GM12878 (cell line): ENCODE data around the gene SUMF2. TPM values are rescaled to one million over a fixed set of nuclear protein-coding genes. Genes with fewer than 3 reads are reported as not detected.

ENCODE experiments used
- ATAC-seq: fragments of 200-7000 bp; cut with Tn5 transposase; 3 replicates; pipeline ENCODE4 v1.9.1; 2020; ENCODE audit warnings: mild to moderate bottlenecking, moderate library complexity
- BruUV-seq: library from RNA; stranded (reverse); fragments of 400-500 nt; replicated peaks from 2 replicates; lab custom pipeline; 2021; lab: Mats Ljungman, UMichigan
- CTCF ChIA-PET: fragments of 300-600 bp; sonication (Branson Sonifier 250); formaldehyde crosslinking; extraction: SDS; loops from one replicate; lab custom pipeline; 2021; ENCODE audit warnings: inconsistent platforms; lab: Yijun Ruan, JAX
- POLR2A ChIA-PET: fragments of 350-600 bp; formaldehyde crosslinking; extraction: SDS; loops from one replicate; lab custom pipeline; 2021; ENCODE audit warnings: inconsistent platforms; lab: Charles Lee
- RAD21 ChIA-PET: fragments of 300-600 bp; sonication (Branson Sonifier 250); formaldehyde crosslinking; loops from one replicate; lab custom pipeline; 2023; ENCODE audit warnings: antibody characterized with exemption; ENCODE audit not compliant: unreplicated experiment; lab: Charles Lee
- SMC1A ChIA-PET: fragments of 300-600 bp; sonication (Branson Sonifier 250); formaldehyde crosslinking; loops from one replicate; lab custom pipeline; 2023; ENCODE audit not compliant: unreplicated experiment, uncharacterized antibody; lab: Charles Lee
- DNase-seq: peaks from one replicate; pipeline ENCODE4 v3.0.0-alpha.2; 2011; ENCODE audit warnings: low read depth, low spot score
- FAIRE-seq: peaks from 3 replicates; lab custom pipeline; 2011; peaks lifted over from hg19 to GRCh38; lab: Jason Lieb, UNC
- H2AFZ ChIP-seq: 2 replicates; pipeline ENCODE4 v1.6.0; 2011; ENCODE audit warnings: low read depth, low read length, control low read depth; ENCODE audit not compliant: control insufficient read depth
- H3K27ac ChIP-seq: 2 replicates; pipeline ENCODE4 v1.5.1; 2011; ENCODE audit warnings: control low read depth; ENCODE audit not compliant: control insufficient read depth, insufficient read depth
- H3K27me3 ChIP-seq, 2 experiments: replicated peaks in 1 of 2; 2 replicates each; pipeline versions ENCODE4 v1.6.0 to v1.6.1; 2011; ENCODE audit warnings: low read length in 1 of 2; ENCODE audit not compliant: control insufficient read depth in 2 of 2, insufficient read depth in 2 of 2
- H3K36me3 ChIP-seq, 2 experiments: 2 replicates each; pipeline ENCODE4 v1.5.1; 2011; ENCODE audit warnings: low read length in 1 of 2; ENCODE audit not compliant: control insufficient read depth in 2 of 2, insufficient read depth in 2 of 2
- H3K4me1 ChIP-seq: 2 replicates; pipeline ENCODE4 v1.6.1; 2011; ENCODE audit warnings: mild to moderate bottlenecking, low read length, moderate library complexity, mixed read lengths; ENCODE audit not compliant: control insufficient read depth, insufficient read depth
- H3K4me2 ChIP-seq: 2 replicates; pipeline ENCODE4 v1.6.0; 2011; ENCODE audit warnings: control low read depth; ENCODE audit not compliant: control insufficient read depth, insufficient read depth
- H3K4me3 ChIP-seq: fragments of 200-600 bp; sonication (generic); 2 replicates; pipeline ENCODE4 v1.5.1; 2016
- H3K79me2 ChIP-seq: 2 replicates; pipeline ENCODE4 v1.6.0; 2011; ENCODE audit warnings: low read length; ENCODE audit not compliant: control insufficient read depth, insufficient read depth
- H3K9ac ChIP-seq: 2 replicates; pipeline ENCODE4 v1.8.0; 2011; ENCODE audit warnings: low read length, control low read depth, mixed read lengths; ENCODE audit not compliant: control insufficient read depth, insufficient read depth
- H3K9me3 ChIP-seq: replicated peaks from 3 replicates; pipeline ENCODE4 v1.5.1; 2011; ENCODE audit warnings: mild to moderate bottlenecking, low read length; ENCODE audit not compliant: control insufficient read depth, insufficient read depth
- H4K20me1 ChIP-seq: 2 replicates; pipeline ENCODE4 v1.6.0; 2011; ENCODE audit not compliant: control insufficient read depth, insufficient read depth
- BCL11A ChIP-seq: IDR thresholded peaks from 2 replicates; pipeline ENCODE4 v1.6.1; 2011; ENCODE audit warnings: low read depth, low read length
- CBX5 ChIP-seq: sonication (generic); IDR thresholded peaks from 2 replicates; pipeline ENCODE4 v1.6.1; 2016; ENCODE audit warnings: low read depth, moderate library complexity, mild to moderate bottlenecking, inconsistent platforms
- CREM ChIP-seq: IDR thresholded peaks from 2 replicates; pipeline ENCODE4 v1.6.1; 2014; ENCODE audit warnings: antibody characterized with exemption, low read depth
- ETV6 ChIP-seq, 2 experiments: fragments of 450-650 bp in 1 of 2; IDR thresholded peaks in 1 of 2; conservative IDR thresholded peaks in 1 of 2; 2 replicates each; pipeline ENCODE4 v1.6.1; 2014; ENCODE audit warnings: antibody characterized with exemption in 1 of 2, borderline replicate concordance in 1 of 2, low read depth in 1 of 2, mild to moderate bottlenecking in 1 of 2, moderate library complexity in 1 of 2
- SP1 ChIP-seq: IDR thresholded peaks from one replicate; pipeline ENCODE4 v1.6.1; 2011; ENCODE audit warnings: low read depth, low read length
- SREBF2 ChIP-seq: IDR thresholded peaks from 2 replicates; pipeline ENCODE4 v1.6.1; 2012; ENCODE audit warnings: mild to moderate bottlenecking, low read length
- TCF12 ChIP-seq: IDR thresholded peaks from 2 replicates; pipeline ENCODE4 v1.6.1; 2011; ENCODE audit warnings: low read depth, mild to moderate bottlenecking, low read length
- ZNF207 ChIP-seq: fragments of 450-650 bp; IDR thresholded peaks from 2 replicates; pipeline ENCODE4 v1.6.1; 2014; ENCODE audit warnings: antibody characterized with exemption, mild to moderate bottlenecking, borderline replicate concordance
- WGBS: methylation state at CpG from one replicate; pipeline ENCODE4 v1.1.6; 2016; ENCODE audit warnings: low lambda C conversion rate; ENCODE audit not compliant: insufficient replicate concordance, insufficient coverage; ENCODE audit errors: missing lambda C conversion rate; 5-methylcytosine and 5-hydroxymethylcytosine counted together
- in situ Hi-C: fragments of 300-500 bp; cut with MboI; formaldehyde crosslinking; loops from 9 replicates; pipeline ENCODE4 v1.14.3; 2018; ENCODE audit warnings: mixed read lengths
- intact Hi-C: fragments of 100-400 bp; cut with micrococcal nuclease; formaldehyde crosslinking; loops from one replicate; pipeline ENCODE4 v1.14.2; 2022; ENCODE audit not compliant: unreplicated experiment
- polyA plus RNA-seq, 11 experiments: library from polyadenylated mRNA; depleted of rRNA in 4 of 11; unstranded in 6 of 11; stranded (reverse) in 5 of 11; fragments of >200 nt; fragmentation: Nextera tagmentation in 4 of 11; fragmentation: Illumina TruSeq in 1 of 11; extraction: Ambion mirVana in 4 of 11; extraction: Trizol in 1 of 11; gene quantifications; 1 replicate in 1 of 11; 2 replicates in 10 of 11; pipeline versions ENCODE4 v1.2.1 to v1.2.3, GENCODE V29; 2011 to 2016; ENCODE audit warnings: inconsistent platforms in 2 of 11, missing spikeins in 2 of 11, low read depth in 1 of 11
- small RNA-seq: library from RNA; depleted of rRNA; stranded (forward); fragments of <200 nt; gene quantifications from one replicate; pipeline ENCODE3, GENCODE V24; 2014
- total RNA-seq, 4 experiments: library from RNA; depleted of rRNA in 3 of 4; stranded (reverse); fragments of >200 nt in 3 of 4; fragmentation: Illumina TruSeq in 1 of 4; extraction: Trizol in 1 of 4; gene quantifications; 2 replicates each; pipeline versions ENCODE4 v1.2.1 to v1.2.3, GENCODE V29; 2013 to 2021
- TF ChIP-seq, protein P1 (sequence below): fragments of 450-650 bp; IDR thresholded peaks from 2 replicates; pipeline ENCODE4 v1.6.1; 2017; ENCODE audit warnings: antibody characterized with exemption, mild to moderate bottlenecking, moderate library complexity

SUMF2 gene
- total and polyA plus RNA-seq, 10 of the 15 experiments (the other 5 are each of a cell fraction or from before 2014, with no cell fraction given): 39.9 to 106 (median 71.7) TPM

DNA sequence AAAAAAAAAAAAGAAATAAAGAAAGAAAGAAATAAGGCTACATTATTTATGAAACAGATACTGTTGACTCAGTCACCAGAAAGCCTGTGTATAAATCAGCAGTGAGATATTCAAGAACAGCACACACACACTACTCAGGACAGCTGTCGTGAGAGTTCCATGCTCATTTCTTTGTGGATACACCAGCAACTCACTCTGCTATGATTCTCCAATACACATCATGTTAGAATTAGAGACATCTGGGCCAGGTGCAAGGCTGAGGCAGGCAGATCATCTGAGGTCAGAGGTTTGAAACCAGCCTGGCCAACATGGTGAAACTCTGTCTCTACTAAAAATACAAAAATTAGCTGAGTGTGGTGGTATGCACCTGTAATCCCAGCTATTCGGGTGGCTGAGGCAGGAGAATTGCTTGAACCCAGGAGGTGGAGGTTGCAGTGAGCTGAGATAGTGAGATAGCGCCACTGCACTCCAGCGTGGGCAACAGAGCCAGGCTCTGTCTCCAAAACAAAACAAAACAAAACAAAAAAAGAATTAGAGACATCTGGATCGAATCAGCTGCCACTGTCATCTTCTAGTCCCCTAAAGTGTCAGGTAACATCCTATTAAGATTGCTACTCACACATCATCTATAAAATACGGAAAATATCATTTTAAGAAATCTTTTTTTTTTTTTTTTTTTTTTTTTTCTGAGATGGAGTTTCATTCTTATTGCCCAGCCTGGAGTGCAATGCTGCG, 63.3 kb downstream of the SUMF2 start:
- no peak for ATAC-seq
- ChIA-PET POLR2A (no interaction called here), RAD21 (no interaction called here), CTCF (interaction anchor here (0.7 kb wide), 1 partner anchor 1244 kb away, joined by 3 read pairs; no protein-coding TSS in a partner anchor)
- Histone ChIP-seq H3K9me3 (no peaks in the 10 kb centered on the region), H3K4me2 (no peak overlapping the region), H3K27ac (no peak overlapping the region), H3K4me1 (no peaks in the 10 kb centered on the region), H2AFZ (no peak overlapping the region), H3K9ac (no peak overlapping the region), H3K36me3 (no peaks in the 10 kb centered on the region), H3K79me2 (no peaks in the 10 kb centered on the region), H3K27me3 (no peaks in the 10 kb centered on the region), H3K4me3 (no peak overlapping the region), H4K20me1 (no peaks in the 10 kb centered on the region)
- in situ Hi-C loops: no loop called here
- BruUV-seq: no TSS peak
- no peak for DNase-seq
- intact Hi-C loops: loop anchor here (10.0 kb wide), 1 partner anchor 57 kb away; no protein-coding TSS in a partner anchor
- WGBS: 27% methylated on average over 6 of the region's 7 CpGs
- TF ChIP-seq ETV6 (conservative IDR thresholded peaks at IDR 0.05 in 1 of 2, IDR thresholded peaks at IDR 0.05 in 1 of 2; ENCODE audit: borderline replicate concordance in 1 of 2, low read depth in 1 of 2) (no peak), SP1 (no peak), CBX5 (no peak), SREBF2 (no peak), TCF12 (no peak), BCL11A (no peak), CREM (no peak), ZNF207 (no peak)
- TF ChIP-seq, protein P1, sequence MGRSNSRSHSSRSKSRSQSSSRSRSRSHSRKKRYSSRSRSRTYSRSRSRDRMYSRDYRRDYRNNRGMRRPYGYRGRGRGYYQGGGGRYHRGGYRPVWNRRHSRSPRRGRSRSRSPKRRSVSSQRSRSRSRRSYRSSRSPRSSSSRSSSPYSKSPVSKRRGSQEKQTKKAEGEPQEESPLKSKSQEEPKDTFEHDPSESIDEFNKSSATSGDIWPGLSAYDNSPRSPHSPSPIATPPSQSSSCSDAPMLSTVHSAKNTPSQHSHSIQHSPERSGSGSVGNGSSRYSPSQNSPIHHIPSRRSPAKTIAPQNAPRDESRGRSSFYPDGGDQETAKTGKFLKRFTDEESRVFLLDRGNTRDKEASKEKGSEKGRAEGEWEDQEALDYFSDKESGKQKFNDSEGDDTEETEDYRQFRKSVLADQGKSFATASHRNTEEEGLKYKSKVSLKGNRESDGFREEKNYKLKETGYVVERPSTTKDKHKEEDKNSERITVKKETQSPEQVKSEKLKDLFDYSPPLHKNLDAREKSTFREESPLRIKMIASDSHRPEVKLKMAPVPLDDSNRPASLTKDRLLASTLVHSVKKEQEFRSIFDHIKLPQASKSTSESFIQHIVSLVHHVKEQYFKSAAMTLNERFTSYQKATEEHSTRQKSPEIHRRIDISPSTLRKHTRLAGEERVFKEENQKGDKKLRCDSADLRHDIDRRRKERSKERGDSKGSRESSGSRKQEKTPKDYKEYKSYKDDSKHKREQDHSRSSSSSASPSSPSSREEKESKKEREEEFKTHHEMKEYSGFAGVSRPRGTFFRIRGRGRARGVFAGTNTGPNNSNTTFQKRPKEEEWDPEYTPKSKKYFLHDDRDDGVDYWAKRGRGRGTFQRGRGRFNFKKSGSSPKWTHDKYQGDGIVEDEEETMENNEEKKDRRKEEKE: no peak
- TF ChIP-seq, all 136 proteins: peak for 0
- SMC1A ChIA-PET: no interaction called here
- FAIRE-seq: no peak

Small RNAs within 50 kb of the gene (small RNA-seq; reads per million reads assigned to genes)
- gene SNORA15: 0.12 reads per million
- gene SNORA22B: not detected

Other genes starting within 250 kb of the SUMF2 start
Only the 7 nearest of the 9 such genes appear.
- 29.9 and 31.3 TPM in 2 replicates for gene MRPS17, start 112.4 kb upstream of the SUMF2 start, total RNA-seq (2014; rRNA removed)
- 26.4 and 28.6 TPM in 2 replicates for gene MRPS17, start 112.4 kb upstream of the SUMF2 start, total RNA-seq (2014; rRNA removed; fragmentation: Illumina TruSeq; extraction: Trizol)
- gene MRPS17, start 112.4 kb upstream of the SUMF2 start, total RNA-seq (2021): 18.7 and 23.1 TPM in 2 replicates
- 28.6 and 32.2 TPM in 2 replicates for gene MRPS17, start 112.4 kb upstream of the SUMF2 start, polyA plus RNA-seq (2011; rRNA removed)
- gene MRPS17, start 112.4 kb upstream of the SUMF2 start, polyA plus RNA-seq (2014; fragmentation: Illumina TruSeq; extraction: Trizol): 25.8 and 26.2 TPM in 2 replicates
- gene MRPS17, start 112.4 kb upstream of the SUMF2 start, polyA plus RNA-seq (2014; fragmentation: Nextera tagmentation; extraction: Ambion mirVana): 10 to 100 TPM; 72.9 to 74.5 TPM
- gene MRPS17, start 112.4 kb upstream of the SUMF2 start, polyA plus RNA-seq (2014; rRNA removed): 23.7 and 28.5 TPM in 2 replicates
- gene MRPS17, start 112.4 kb upstream of the SUMF2 start, polyA plus RNA-seq (2016; fragmentation: Nextera tagmentation; extraction: Ambion mirVana): 10 to 100 TPM; 58.1 TPM
- 47.7 TPM in 2 replicates for gene NIPSNAP2, start 99.7 kb upstream of the SUMF2 start, total RNA-seq (2014; rRNA removed)
- gene NIPSNAP2, start 99.7 kb upstream of the SUMF2 start, total RNA-seq (2014; rRNA removed; fragmentation: Illumina TruSeq; extraction: Trizol): 51.7 and 52.0 TPM in 2 replicates
- 44.7 and 45.0 TPM in 2 replicates for gene NIPSNAP2, start 99.7 kb upstream of the SUMF2 start, total RNA-seq (2021)
- gene NIPSNAP2, start 99.7 kb upstream of the SUMF2 start, polyA plus RNA-seq (2011; rRNA removed): 70.8 and 104 TPM in 2 replicates
- gene NIPSNAP2, start 99.7 kb upstream of the SUMF2 start, polyA plus RNA-seq (2014; fragmentation: Illumina TruSeq; extraction: Trizol): 62.9 and 102 TPM in 2 replicates
- 10 to 100 TPM; 24.7 to 29.9 TPM for gene NIPSNAP2, start 99.7 kb upstream of the SUMF2 start, polyA plus RNA-seq (2014; fragmentation: Nextera tagmentation; extraction: Ambion mirVana)
- 38.8 and 46.9 TPM in 2 replicates for gene NIPSNAP2, start 99.7 kb upstream of the SUMF2 start, polyA plus RNA-seq (2014; rRNA removed)
- gene NIPSNAP2, start 99.7 kb upstream of the SUMF2 start, polyA plus RNA-seq (2016; fragmentation: Nextera tagmentation; extraction: Ambion mirVana): 10 to 100 TPM; 83.8 to 88.5 TPM
- 35.3 and 36.4 TPM in 2 replicates for gene PSPH, start 12.8 kb upstream of the SUMF2 start, total RNA-seq (2014; rRNA removed)
- gene PSPH, start 12.8 kb upstream of the SUMF2 start, total RNA-seq (2014; rRNA removed; fragmentation: Illumina TruSeq; extraction: Trizol): 20.1 and 21.2 TPM in 2 replicates
- gene PSPH, start 12.8 kb upstream of the SUMF2 start, total RNA-seq (2021): 24.8 and 25.0 TPM in 2 replicates
- gene PSPH, start 12.8 kb upstream of the SUMF2 start, polyA plus RNA-seq (2011; rRNA removed): 15.4 and 16.2 TPM in 2 replicates
- gene PSPH, start 12.8 kb upstream of the SUMF2 start, polyA plus RNA-seq (2014; fragmentation: Illumina TruSeq; extraction: Trizol): 9.1 and 23.0 TPM in 2 replicates
- gene PSPH, start 12.8 kb upstream of the SUMF2 start, polyA plus RNA-seq (2014; fragmentation: Nextera tagmentation; extraction: Ambion mirVana): 10 to 100 TPM in 1 of 2 experiments, 1 to 10 TPM in 1; 5.2 to 10.5 TPM
- 21.6 and 28.3 TPM in 2 replicates for gene PSPH, start 12.8 kb upstream of the SUMF2 start, polyA plus RNA-seq (2014; rRNA removed)
- gene PSPH, start 12.8 kb upstream of the SUMF2 start, polyA plus RNA-seq (2016; fragmentation: Nextera tagmentation; extraction: Ambion mirVana): 10 to 100 TPM; 24.8 to 26.1 TPM
- 263 and 264 TPM in 2 replicates for gene CCT6A, start 12.5 kb upstream of the SUMF2 start, total RNA-seq (2014; rRNA removed)
- 324 and 357 TPM in 2 replicates for gene CCT6A, start 12.5 kb upstream of the SUMF2 start, total RNA-seq (2014; rRNA removed; fragmentation: Illumina TruSeq; extraction: Trizol)
- gene CCT6A, start 12.5 kb upstream of the SUMF2 start, total RNA-seq (2021): 202 and 206 TPM in 2 replicates
- gene CCT6A, start 12.5 kb upstream of the SUMF2 start, polyA plus RNA-seq (2011; rRNA removed): 346 and 392 TPM in 2 replicates
- gene CCT6A, start 12.5 kb upstream of the SUMF2 start, polyA plus RNA-seq (2014; fragmentation: Illumina TruSeq; extraction: Trizol): 272 and 346 TPM in 2 replicates
- 100 to 1,000 TPM; 191 to 319 TPM for gene CCT6A, start 12.5 kb upstream of the SUMF2 start, polyA plus RNA-seq (2014; fragmentation: Nextera tagmentation; extraction: Ambion mirVana)
- 247 and 252 TPM in 2 replicates for gene CCT6A, start 12.5 kb upstream of the SUMF2 start, polyA plus RNA-seq (2014; rRNA removed)
- gene CCT6A, start 12.5 kb upstream of the SUMF2 start, polyA plus RNA-seq (2016; fragmentation: Nextera tagmentation; extraction: Ambion mirVana): 100 to 1,000 TPM; 455 to 480 TPM
- 0.27 and 1.6 TPM in 2 replicates for gene PHKG1, start 28.7 kb downstream of the SUMF2 start, total RNA-seq (2014; rRNA removed)
- gene PHKG1, start 28.7 kb downstream of the SUMF2 start, total RNA-seq (2014; rRNA removed; fragmentation: Illumina TruSeq; extraction: Trizol): 0.45 and 1.1 TPM in 2 replicates
- 0.64 and 0.82 TPM in 2 replicates for gene PHKG1, start 28.7 kb downstream of the SUMF2 start, total RNA-seq (2021)
- 0.62 and 1.4 TPM in 2 replicates for gene PHKG1, start 28.7 kb downstream of the SUMF2 start, polyA plus RNA-seq (2011; rRNA removed)
- 0.11 and 0.43 TPM in 2 replicates for gene PHKG1, start 28.7 kb downstream of the SUMF2 start, polyA plus RNA-seq (2014; fragmentation: Illumina TruSeq; extraction: Trizol)
- gene PHKG1, start 28.7 kb downstream of the SUMF2 start, polyA plus RNA-seq (2014; fragmentation: Nextera tagmentation; extraction: Ambion mirVana): under 1 TPM; 0.08 to 0.09 TPM
- 0.86 and 1.2 TPM in 2 replicates for gene PHKG1, start 28.7 kb downstream of the SUMF2 start, polyA plus RNA-seq (2014; rRNA removed)
- gene PHKG1, start 28.7 kb downstream of the SUMF2 start, polyA plus RNA-seq (2016; fragmentation: Nextera tagmentation; extraction: Ambion mirVana): under 1 TPM; 0.15 to 0.31 TPM
- gene CHCHD2, start 42.2 kb downstream of the SUMF2 start, total RNA-seq (2014; rRNA removed): 731 and 805 TPM in 2 replicates
- 354 and 377 TPM in 2 replicates for gene CHCHD2, start 42.2 kb downstream of the SUMF2 start, total RNA-seq (2014; rRNA removed; fragmentation: Illumina TruSeq; extraction: Trizol)
- gene CHCHD2, start 42.2 kb downstream of the SUMF2 start, total RNA-seq (2021): 662 and 669 TPM in 2 replicates
- gene CHCHD2, start 42.2 kb downstream of the SUMF2 start, polyA plus RNA-seq (2011; rRNA removed): 576 and 621 TPM in 2 replicates
- 208 and 292 TPM in 2 replicates for gene CHCHD2, start 42.2 kb downstream of the SUMF2 start, polyA plus RNA-seq (2014; fragmentation: Illumina TruSeq; extraction: Trizol)
- gene CHCHD2, start 42.2 kb downstream of the SUMF2 start, polyA plus RNA-seq (2014; fragmentation: Nextera tagmentation; extraction: Ambion mirVana): 100 to 1,000 TPM in 1 of 2 experiments, 10 to 100 TPM in 1; 97.8 to 374 TPM
- 678 and 750 TPM in 2 replicates for gene CHCHD2, start 42.2 kb downstream of the SUMF2 start, polyA plus RNA-seq (2014; rRNA removed)
- 1,000 to 10,000 TPM; 1,252 to 1,291 TPM for gene CHCHD2, start 42.2 kb downstream of the SUMF2 start, polyA plus RNA-seq (2016; fragmentation: Nextera tagmentation; extraction: Ambion mirVana)
- not detected in 2 replicates for gene NUPR2, start 52.1 kb downstream of the SUMF2 start, total RNA-seq (2014; rRNA removed)
- not detected in 2 replicates for gene NUPR2, start 52.1 kb downstream of the SUMF2 start, total RNA-seq (2014; rRNA removed; fragmentation: Illumina TruSeq; extraction: Trizol)
- gene NUPR2, start 52.1 kb downstream of the SUMF2 start, total RNA-seq (2021): not detected in 2 replicates
- gene NUPR2, start 52.1 kb downstream of the SUMF2 start, polyA plus RNA-seq (2011; rRNA removed): not detected in 2 replicates
- not detected in 2 replicates for gene NUPR2, start 52.1 kb downstream of the SUMF2 start, polyA plus RNA-seq (2014; fragmentation: Illumina TruSeq; extraction: Trizol)
- not detected for gene NUPR2, start 52.1 kb downstream of the SUMF2 start, polyA plus RNA-seq (2014; fragmentation: Nextera tagmentation; extraction: Ambion mirVana)
- gene NUPR2, start 52.1 kb downstream of the SUMF2 start, polyA plus RNA-seq (2014; rRNA removed): not detected in 2 replicates
- not detected for gene NUPR2, start 52.1 kb downstream of the SUMF2 start, polyA plus RNA-seq (2016; fragmentation: Nextera tagmentation; extraction: Ambion mirVana)